HG03060 (cell line): Measurements from ENCODE around the gene NFE2L1.

Source experiments
- ATAC-seq: cut with Tn5 transposase; IDR thresholded peaks from one replicate; pipeline ENCODE4 v1.9.1; 2021; ENCODE audit warnings: low read depth, moderate number of reproducible peaks; ENCODE audit not compliant: unreplicated experiment

NFE2L1 gene

GRCh38 chr17:48047113-48047740 lies 932 bp upstream of the NFE2L1 start:
- no peak for ATAC-seq

GRCh38 chr17:48048384-48049126 lies 396 bp downstream of the NFE2L1 start:
- no peak for ATAC-seq

GRCh38 chr17:48051283-48051682 lies 3.1 kb downstream of the NFE2L1 start:
- no peak for ATAC-seq

- ATAC-seq = no peak
These were observed 3.7 kb downstream of the NFE2L1 start for GRCh38 chr17:48051706-48052486.

DNA sequence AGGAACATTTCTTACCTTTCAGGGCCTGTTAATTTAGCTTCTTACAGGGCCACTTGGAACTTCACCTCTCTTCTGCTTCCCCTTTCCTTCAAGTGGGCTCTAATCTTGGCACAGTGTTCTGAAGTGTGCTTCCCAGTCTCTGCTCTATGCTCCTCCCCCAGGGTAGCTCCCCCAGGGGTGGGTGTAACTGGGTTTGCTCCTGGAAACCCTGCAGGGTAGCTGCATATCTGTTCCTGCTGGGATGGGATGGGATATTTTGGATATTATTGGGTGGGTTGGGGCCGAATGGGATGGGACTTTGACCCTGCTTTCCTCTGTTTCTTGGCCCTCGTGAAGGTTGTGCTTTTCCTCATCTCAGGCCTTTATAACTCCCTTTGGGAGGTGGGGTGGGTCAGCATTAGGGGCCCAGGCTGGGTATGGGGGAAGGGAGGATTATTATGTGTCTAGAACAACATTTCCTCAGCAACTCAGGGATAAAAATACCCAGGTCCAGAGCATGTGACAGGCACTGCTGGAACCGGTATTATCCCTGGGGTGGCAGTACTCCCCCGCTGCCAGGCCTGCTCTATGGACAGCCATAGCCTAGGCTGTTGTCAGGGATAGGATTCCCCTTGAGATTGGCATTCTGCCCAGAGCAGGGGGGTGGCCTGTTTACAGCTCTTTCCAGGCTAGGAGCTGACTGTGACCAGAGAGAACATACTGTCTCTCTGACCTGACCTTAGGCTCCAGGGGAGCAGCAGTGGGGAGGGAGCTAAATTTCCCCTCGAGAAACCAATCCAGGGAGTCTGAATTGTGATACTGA lies 5.0 kb downstream of the NFE2L1 start:
- ATAC-seq = no peak

GRCh38 chr17:48053758-48054237 lies 5.6 kb downstream of the NFE2L1 start:
- ATAC-seq = no peak

GRCh38 chr17:48054238-48055185 lies 6.4 kb downstream of the NFE2L1 start:
- no peak for ATAC-seq

- no peak for ATAC-seq
These were observed 7.5 kb downstream of the NFE2L1 start for GRCh38 chr17:48055531-48056245.

DNA sequence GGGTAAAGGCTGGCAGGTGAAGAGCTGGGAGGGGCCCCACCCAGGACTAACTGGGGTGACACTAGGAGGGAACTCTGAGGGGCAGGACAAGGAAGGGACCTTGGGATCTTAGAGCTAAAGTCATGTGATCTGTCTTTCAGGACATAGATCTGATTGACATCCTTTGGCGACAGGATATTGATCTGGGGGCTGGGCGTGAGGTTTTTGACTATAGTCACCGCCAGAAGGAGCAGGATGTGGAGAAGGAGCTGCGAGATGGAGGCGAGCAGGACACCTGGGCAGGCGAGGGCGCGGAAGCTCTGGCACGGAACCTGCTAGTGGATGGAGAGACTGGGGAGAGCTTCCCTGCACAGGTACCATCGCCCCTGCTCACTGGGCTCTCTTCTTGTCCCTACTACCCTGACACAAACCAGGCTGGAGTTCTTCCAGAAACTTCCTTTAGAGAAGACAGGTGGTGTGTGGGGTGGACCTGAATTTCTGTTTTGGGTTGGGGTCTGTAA lies 8.1 kb downstream of the NFE2L1 start:
- ATAC-seq = no peak

- no peak for ATAC-seq
These were observed 8.7 kb downstream of the NFE2L1 start for GRCh38 chr17:48056879-48057278.

DNA sequence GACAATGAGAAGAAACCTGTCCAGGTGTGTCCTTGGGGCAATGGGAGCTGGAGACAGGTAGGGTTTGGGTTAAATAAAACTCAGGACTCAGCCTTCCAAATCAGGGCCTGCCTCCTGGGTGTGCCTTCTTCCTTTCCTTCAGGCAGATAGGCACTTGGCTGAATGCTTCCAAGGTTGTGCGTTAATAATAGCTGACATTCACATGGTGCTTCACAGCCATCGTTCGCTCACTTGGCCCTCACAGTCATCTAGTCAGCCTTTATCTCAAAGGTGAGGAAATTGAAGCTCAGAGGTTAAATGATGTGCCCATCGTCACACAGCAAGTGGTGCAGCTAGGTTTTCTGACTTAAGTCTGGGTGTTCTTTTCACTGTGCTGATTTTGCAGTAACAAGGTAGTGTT lies 9.5 kb downstream of the NFE2L1 start:
- no peak for ATAC-seq

- no peak for ATAC-seq
These were observed 10.4 kb downstream of the NFE2L1 start for GRCh38 chr17:48058393-48059124.

DNA sequence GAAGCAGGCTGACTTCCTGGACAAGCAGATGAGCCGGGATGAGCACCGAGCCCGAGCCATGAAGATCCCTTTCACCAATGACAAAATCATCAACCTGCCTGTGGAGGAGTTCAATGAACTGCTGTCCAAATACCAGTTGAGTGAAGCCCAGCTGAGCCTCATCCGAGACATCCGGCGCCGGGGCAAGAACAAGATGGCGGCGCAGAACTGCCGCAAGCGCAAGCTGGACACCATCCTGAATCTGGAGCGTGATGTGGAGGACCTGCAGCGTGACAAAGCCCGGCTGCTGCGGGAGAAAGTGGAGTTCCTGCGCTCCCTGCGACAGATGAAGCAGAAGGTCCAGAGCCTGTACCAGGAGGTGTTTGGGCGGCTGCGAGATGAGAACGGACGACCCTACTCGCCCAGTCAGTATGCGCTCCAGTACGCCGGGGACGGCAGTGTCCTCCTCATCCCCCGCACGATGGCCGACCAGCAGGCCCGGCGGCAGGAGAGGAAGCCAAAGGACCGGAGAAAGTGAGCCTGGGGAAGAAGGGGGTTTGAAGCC lies 11.0 kb downstream of the NFE2L1 start:
- no peak for ATAC-seq

DNA sequence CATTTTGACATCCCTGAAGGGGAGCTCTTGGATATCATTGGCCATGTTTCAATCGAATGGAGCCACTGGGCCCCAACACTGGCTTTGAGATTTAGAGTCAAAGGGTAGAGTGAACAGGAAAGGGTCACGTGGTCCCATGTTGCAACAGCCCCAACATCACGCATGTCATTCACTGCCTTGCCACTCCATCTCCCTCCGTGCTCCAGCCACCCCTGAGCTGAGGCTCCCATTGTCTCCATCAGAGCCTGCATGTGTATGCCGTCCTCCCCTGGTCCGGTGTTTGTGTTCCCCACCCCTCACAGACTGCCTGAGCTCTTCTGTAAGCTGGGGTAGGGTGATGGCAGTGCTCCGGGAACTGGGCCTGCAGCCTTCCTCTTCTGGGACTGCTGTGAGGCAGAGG lies 12.1 kb downstream of the NFE2L1 start:
- no peak for ATAC-seq

DNA sequence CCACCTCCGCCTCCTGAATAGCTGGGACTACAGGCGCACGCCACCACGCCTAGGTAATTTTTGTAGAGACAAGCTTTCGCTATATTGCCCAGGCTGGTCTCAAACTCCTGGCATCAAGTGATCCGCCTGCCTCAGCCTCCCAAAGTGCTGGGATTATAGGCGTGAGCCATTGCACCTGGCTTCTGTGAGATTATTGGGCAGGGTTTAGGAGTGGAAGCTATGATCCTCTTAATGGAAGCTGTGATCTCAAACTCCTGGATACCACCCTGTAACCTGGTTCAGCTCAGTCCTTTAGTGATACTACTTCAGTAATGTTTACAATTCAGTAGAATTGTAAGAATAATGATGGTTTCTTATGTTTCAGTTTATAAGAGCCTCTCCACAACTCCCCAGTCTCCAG lies 14.1 kb downstream of the NFE2L1 start:
- no peak for ATAC-seq

- no peak for ATAC-seq
These were observed 16.5 kb downstream of the NFE2L1 start for GRCh38 chr17:48064638-48065037.

DNA sequence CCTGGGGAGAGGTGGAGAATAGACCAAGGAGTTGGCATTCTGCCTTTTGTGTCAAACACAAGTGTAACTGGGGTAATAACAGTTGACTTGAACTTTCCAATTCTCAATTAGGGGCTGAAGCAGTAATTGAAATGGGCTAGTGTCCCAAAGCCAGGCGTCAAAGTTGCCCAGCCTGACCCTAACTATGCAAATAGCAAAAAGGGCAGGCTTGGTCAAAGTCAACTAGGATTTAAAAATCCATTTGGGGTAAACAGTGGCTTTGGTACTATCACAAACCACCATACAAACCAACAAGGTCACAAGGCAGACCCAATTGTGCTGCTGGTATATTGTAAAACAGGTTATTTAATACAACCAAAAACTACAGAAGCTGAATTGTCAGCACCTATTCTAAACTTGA lies 18.0 kb downstream of the NFE2L1 start:
- no peak for ATAC-seq

GRCh38 chr17:48066656-48067055 lies 18.5 kb downstream of the NFE2L1 start:
- ATAC-seq = no peak
